SU-DHL-6 (cell line): ENCODE data around the gene PEX7.

Experiments used
- CTCF ChIP-seq: fragments of 200-600 bp; sonication (generic); IDR thresholded peaks from one replicate; pipeline ENCODE4 v1.5.1; 2017; ENCODE audit warnings: antibody characterized with exemption, mild to moderate bottlenecking, low read length, moderate library complexity; ENCODE audit not compliant: insufficient read depth, poor library complexity, severe bottlenecking
- EZH2phosphoT487 ChIP-seq: fragments of 200-600 bp; sonication (generic), shearing (Covaris generic); conservative IDR thresholded peaks from 2 replicates; pipeline ENCODE4 v1.6.1; 2018; ENCODE audit warnings: mild to moderate bottlenecking, antibody characterized with exemption, low read length, moderate library complexity, mixed read lengths

- TF ChIP-seq EZH2phosphoT487, result no peak
- TF ChIP-seq CTCF, result no peak
Observed at GRCh38 chr6:136840276-136841001, 18.0 kb downstream of the PEX7 start.
